GM21390 (cell line): ENCODE data around the gene RPGRIP1L.

Experiments
- ATAC-seq: cut with Tn5 transposase; IDR thresholded peaks from one replicate; pipeline ENCODE4 v1.9.1; 2021; ENCODE audit not compliant: unreplicated experiment

The RPGRIP1L gene

DNA sequence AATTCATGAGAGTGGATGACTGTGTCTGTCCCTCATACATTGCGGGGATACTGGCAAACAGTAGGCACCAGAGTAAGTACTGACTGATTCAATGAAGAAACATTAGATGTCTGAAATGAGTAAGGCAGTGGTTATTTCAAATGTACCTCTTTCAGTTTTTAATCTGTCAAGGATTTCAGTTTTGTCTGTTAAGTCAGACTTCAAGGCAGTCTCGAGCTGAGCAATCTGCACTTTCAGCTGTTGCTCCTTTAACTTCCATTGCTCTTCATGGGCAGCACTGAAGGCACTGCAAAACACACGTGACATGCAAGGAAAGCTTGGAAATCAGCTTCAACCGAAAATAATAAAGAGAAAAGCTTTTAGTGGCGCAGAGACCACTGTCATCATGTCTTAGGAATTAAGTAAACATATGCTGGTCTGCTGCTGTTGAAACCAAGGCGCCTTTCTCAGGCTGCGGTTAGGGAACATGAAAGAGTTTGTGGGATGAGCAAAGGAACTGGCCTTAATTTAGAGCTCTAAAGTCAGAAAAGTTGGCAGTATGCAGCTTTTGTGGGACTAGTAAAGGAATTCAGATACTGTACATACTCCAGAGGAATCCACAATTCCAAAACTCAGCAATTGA is 38.8 kb downstream of the RPGRIP1L start:
- ATAC-seq, result peak; percentile 76

DNA sequence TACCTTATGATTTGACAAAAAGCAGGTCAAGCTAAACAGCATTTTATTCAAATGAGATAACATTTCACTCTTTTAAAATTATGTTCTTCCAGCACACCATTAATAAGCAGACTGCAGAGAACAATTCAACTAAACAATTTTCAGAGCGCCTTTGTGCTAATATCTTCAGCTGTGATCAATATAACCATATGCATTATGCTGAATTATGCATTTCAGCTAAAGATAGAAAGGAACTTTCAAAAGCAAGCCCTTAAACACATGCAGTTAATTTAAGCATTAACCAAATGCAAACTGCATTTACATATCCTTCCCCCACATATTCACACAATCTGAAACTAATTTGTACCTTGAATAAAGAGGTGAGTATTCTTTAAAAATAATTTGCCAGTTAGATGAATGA is 41.6 kb downstream of the RPGRIP1L start:
- no peak for ATAC-seq

DNA sequence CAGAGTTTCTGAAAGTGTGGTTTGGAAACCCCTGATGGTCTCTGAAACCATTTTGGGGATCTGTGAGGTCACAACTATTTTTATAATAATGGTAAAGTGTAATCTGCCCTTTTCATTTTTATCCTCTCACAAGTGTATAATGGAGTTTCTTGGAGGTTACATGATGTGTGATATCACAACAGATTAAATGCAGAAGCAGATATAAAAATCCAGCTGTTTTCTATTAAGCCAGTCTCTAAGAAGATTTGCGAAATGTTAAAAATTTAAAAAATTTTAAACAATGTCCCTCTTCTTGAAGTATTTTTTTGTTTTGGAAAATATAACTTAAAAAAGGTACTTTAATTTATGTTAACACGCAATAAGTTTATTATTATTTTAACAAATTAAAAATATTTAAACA is 48.7 kb downstream of the RPGRIP1L start:
- no peak for ATAC-seq

DNA sequence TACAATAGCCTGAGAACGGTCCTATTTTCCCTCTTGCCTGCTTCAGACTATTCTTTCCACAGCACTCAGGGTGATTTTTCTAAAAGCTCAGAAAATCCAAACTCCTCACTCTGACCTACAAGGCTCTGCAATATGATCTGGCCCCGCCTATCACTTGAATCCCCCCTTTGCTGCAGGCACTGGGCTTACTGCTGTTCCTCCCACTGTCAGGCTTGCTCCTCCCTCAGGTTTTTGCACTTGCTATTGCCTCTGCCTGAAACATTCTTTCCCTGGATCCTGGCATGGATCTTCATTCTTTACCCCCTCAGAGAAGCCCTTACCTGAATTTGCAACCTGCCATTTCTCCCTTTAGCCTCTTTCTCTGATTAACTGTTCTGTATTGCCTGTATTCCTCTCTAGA is 52.3 kb downstream of the RPGRIP1L start:
- ATAC-seq, result no peak

DNA sequence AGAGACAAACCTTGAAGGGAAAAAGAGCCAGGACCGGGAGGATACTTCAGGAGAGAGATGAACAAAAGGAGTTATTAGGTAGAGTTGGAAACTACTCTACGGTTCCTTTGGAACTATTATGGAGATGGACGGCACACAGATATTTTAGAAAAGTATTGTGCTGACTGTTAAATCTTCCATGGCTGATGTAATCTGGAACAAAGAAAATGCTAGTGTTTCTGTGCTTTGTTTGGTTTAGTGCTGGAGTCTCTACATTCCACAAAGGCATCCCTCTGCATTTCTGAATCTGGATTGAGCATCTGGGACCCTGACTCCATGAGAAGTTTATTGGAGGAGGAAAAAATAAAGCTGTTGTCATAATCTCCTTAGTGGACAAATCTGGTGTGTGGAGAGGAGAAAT is 57.2 kb downstream of the RPGRIP1L start:
- no peak for ATAC-seq

DNA sequence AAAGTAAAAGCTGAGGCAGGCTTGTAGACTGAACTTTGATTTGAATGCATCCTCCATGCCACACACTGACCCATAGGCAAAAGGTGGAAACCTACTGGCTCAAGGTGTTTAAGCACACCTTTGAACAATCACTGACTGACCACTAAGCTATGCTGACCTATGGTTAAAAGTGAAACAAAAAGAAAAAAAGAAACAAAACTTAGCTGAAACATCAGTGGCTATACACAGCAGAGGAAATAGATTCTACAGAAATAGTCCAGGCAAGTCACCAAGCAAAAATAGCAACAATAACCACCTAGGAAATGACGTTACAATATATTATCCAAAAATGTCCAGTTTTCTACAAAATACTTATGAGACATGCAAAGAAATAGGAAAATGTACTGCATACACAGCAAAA is 60.2 kb downstream of the RPGRIP1L start:
- no peak for ATAC-seq

DNA sequence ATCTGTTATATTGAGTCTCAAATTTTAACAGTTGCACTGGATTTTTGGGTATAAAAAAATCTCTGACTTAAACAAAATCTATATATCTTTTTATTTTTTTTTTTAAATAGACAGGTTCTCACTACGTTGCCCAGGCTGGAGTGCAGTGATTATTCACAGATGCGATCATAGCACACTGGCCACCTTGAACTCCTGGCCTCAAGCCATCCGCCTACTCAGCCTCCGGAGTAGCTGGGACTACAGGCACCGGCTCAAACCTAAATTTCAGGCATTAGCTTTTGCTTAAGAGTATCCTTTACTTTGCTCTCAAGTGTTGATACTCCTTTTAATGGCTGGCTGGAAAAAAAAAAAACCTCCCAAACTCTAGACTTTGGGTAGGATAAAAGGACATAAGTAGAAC is 61.6 kb downstream of the RPGRIP1L start:
- no peak for ATAC-seq

DNA sequence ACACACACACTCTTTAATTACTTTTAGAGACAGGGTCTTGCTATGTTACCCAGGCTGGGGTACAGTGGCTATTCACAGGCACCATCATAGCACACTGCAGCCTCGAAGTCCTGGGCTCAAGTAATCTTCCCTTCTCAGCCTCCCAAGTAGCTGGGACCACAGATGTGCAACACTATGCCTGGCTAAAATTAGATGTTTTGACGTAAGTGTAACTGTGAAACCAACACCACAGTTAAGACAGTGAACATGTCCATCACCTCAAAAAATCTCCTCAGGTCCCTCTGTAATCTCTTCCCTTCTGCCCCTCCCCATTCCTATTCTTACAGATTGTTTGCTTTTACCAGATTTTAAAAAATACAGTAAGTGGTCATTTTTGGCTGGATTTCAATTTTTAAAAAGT is 66.7 kb downstream of the RPGRIP1L start:
- no peak for ATAC-seq

DNA sequence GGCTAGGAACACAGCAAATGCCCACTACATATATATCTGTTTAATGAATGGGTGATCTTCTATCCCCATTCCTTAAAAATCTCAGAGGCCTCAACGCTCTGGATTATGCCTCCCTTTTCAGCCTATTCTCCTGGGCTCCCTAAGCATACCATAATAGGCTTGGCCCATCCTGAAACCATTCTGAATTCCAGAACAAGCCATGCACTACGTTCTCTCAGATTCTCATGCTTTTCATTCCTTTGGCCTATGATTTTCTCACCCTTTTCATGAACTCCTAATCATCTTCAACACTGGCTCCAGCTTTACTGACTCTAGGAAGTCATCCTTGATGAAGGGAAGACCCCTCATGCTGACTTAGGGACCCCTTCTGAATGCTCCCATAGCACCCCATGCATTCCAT is 71.1 kb downstream of the RPGRIP1L start:
- no peak for ATAC-seq

DNA sequence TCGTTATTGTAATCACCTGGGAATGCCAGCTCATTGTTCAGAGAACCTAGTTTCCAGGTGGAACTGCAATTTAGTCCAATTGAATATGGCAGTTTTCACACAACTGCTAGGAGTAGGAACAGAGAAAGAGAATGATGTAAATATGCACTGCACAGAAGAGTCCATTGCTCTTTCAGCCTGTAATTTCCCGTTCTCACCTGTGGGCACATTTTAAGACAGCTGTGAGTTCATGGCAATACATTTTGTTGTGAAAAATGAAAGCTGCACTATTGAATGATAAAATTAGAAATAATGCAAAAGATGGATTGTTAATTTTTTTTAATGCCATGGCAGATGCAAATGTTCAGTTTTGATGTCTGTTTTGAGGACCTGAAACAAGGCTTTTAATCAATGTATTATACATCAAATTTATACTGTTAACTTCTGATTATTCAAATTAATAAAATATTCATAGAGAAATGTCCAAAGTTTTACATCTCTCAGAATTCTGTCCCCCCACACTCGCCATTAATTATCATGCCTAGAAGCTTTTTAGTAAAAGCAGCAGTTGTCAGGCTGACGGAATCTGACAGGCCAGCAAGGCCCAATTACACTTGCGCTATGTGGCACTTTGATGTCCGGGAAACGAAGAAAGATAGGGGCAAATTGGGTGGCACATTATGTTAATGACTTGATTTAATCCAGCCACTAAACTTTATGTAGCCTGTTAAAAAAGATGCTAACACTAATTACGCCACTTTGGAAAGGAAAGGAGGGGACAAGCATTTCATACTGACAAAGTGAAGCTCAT is 72.2 kb downstream of the RPGRIP1L start:
- ATAC-seq, result no peak

DNA sequence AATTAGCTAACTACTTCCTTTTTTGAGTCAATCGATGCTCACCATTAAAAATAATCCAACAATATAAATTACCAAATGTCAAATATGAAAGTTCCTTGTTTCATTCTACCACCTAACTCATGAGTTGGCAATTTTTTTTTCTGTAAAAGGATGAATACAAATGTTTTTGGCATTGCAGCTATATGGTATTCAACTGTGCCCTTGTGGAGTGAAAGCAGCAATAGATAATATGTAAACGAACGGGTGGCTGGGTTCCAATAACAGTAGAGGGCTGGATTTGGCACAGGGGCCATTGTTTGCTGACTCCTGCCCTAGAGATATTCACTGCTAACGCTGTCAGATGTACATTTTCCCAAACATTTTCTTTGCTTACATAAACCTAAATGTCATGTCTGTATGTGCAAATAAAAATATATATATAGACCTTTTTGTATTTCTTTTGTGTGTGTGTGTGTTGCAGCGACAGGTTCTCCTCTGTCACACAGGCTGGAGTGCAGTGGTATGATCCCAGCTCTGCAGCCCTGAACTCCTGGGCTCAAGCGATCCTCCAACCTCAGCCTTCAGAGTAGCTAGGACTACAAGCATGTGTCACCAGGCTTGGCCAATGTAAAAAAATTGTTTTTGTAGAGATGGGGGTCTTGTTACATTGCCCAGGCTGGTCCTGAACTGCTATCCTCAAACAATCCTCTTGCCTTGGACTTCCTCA is 73.9 kb downstream of the RPGRIP1L start:
- ATAC-seq, result no peak

DNA sequence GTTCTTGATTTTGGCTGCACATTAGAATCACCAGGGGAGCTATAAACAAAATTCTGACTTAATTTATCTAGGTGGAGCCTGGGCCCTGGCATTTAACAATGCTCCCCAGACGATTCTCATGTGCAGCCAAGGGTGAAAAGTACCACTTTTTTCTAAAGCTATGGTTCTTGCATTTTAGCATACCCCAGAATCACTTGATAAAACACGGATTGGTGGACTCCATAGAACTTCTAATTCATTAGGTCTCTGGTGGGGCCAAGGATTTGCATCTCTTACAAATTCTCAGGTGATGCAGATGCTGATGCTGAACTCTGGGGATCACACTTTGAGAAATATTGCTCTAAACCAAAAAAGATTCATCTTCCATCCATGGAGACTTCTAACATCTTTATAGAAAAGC is 74.5 kb downstream of the RPGRIP1L start:
- no peak for ATAC-seq

DNA sequence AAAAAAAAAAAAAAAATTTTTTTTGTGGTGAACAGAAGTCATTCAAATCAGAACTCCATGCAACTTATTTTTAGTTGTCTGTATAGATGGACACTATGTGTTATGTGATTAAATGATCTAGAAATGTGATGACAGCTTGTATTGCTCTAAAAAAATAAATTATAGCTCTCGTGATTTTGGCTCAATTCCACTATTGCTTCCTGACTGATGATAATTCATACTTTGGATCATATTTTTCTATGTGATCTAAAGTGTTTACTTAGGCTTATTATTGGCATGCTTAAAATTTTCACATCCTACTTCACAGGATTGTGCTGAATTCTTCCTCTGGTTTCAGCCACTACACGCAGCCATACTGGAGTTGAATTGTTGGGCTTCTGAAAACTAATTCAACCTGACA is 76.8 kb downstream of the RPGRIP1L start:
- no peak for ATAC-seq

DNA sequence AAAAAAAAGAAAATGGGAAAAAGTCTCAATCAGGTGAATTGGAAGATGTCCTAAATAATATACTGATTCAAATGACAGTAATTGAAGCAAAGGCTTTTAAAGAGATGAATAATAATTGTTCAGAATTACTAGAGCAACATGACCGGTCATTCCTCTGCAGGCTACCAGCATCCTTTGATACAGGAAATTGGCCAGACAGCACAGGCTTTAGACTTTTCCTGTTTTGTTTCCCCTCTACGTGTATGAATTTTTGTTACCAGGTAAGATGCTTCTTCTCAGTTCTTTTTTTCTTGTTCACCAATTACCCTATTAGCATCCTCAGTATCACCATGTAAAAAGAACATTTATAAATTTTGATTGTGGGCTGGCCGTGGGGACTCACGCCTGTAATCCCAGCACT is 77.5 kb downstream of the RPGRIP1L start:
- no peak for ATAC-seq

DNA sequence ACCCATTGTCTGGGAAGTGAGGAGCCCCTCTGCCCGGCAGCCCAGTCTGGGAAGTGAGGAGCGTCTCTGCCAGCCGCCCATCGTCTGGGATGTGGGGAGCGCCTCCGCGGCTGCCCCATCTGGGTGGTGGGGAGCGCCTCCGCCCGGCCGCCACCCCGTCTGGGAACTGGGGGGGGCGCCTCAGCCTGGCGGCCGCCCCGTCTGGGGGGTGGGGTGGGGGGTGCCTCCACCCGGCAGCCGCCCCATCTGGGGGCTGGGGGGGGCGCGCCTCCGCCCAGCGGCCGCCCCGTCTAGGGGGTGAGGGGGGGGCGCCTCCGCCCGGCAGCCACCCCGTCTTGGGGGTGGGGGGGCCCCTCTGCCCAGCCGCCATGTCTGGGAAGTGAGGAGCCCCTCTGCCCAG is 78.4 kb downstream of the RPGRIP1L start:
- no peak for ATAC-seq

DNA sequence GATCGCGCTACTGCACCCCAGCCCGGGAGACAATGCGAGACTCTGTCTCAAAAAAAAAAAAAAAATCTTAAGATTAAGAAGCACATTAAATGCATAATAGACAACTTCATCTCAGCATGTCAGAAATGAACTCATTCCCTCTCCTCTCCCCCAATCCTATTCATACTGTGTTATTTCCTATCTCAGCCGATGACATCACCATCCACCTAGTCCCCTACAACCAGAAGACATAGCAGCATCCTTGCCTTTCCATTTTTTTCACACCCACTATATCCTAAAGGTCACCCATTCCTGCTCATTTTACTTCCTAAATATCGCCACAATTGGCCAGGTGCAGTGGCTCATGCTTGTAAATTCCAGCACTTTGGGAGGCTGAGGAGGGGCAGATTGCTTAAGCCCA is 81.3 kb downstream of the RPGRIP1L start:
- no peak for ATAC-seq

DNA sequence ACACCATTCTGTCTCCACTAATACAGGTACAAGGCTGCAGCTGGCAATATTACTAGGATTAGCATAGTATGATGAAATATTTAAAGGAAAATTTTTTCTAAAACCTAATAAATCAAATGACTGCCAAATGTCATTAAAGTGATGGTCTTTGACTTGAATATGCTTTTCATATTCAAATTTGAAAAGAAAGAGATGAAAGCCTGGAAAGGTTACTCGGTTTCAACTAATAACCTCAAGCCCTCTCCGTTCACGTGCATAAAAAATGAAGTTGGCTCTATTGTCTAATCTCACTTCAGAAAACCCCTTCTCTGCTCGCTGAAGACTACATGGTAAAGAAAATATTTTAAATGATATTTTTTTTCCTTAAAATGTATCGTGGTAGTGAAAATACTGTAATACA is 83.2 kb downstream of the RPGRIP1L start:
- ATAC-seq, result no peak

DNA sequence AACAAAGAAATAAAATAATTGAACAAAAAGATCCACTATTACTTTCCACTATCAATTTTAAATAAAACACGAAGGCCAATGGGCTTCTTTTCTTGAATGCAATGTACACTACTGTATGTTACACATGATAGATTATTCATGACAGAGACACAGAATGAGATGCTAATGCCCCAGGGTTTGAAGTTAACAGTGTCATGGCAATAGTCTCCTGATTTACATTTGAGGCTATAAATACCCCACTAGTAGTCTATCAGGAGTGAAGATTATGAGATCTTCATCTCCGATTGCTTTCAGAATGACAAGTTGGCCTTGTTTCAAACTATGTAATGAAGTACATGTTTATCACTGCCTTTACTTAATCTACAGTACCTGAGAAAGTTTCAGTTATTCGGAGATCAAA is 84.4 kb downstream of the RPGRIP1L start:
- no peak for ATAC-seq

DNA sequence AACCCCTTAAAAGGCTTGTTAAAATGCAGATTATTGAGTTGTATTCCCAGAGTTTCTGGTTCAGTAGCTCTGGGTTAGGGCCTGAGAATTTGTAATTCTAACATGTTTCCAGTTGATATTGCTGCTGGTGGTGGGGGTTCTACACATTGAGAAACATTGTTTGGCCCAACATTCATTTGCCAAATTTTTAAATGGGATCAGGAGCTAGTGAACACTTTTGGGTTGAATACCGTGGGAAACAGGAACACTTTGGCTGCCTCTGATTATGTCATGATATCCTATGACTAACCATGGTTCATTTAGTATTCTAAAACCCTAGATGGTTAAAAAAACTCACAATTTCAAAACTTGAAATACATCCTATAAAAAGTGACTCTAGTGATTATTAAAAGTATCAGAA is 89.3 kb downstream of the RPGRIP1L start:
- ATAC-seq, result no peak

DNA sequence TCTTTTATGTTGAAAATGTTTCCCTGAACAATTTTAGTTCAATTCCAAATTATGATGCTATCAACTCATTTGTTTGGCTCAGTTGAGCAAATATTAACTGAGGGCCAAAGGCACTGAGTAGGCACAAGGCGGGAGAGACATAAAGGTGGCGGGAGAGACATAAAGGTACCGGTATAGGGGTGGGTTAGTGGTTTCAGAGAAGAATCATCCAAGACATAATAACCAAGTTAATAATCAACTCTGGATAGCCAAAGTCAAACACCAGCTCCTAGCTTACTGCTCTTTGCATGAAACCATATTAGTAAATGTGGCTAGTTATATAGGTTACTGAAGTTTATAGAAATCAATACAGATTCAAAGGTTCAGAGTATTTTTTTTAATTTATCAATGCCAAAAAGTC is 91.7 kb downstream of the RPGRIP1L start:
- no peak for ATAC-seq

DNA sequence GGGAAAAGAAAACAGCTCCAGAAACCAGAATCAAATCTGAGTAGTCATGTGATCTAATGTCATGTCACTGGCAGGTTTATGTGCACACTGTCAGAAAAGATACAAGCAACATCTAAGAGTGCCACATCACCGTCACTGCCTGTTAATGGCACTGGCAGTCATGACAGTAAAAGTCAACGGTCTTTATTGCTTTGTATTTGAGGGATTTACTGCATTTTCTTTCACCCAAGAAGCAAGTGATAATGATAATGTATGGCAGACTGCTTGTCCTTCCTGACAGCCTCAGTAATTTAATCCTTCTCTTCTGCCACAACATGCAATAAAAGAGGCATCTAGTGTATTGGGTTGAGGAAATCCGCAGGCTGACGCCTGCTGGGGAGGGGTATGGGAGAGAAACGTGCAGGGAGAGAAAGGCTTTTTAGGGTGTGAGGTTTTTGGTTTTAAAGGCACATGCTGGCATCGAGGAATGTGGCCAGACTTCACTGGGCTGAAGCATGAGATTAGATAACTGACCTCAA is 92.4 kb downstream of the RPGRIP1L start:
- no peak for ATAC-seq

DNA sequence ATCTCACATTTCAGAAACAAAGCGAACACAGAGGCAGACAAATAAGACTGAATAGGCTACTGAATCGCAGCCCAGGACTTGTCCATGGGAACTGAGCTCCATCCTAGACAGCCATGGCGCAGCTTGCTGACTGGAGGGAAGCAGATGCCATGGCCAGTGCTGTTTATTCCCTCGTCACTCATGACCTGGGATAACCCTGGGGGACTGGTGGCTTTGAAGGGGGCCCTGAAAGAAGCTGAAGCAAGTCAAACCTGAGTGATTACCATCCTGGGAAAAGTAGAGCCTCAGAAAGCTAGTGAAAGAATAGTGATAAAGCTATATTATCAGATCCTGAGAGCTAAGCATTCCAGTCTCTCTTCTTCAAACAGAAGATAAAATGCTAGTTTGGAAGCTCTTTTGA is 94.1 kb downstream of the RPGRIP1L start:
- ATAC-seq, result no peak
